Activated naive CD4-positive, alpha-beta T cell treated with anti-CD3 and anti-CD28 coated beads for 36 hours (primary cell): ENCODE data around the gene PAGE1. TPM values are rescaled to one million over a fixed set of nuclear protein-coding genes. Genes with fewer than 3 reads are reported as not detected.

ENCODE experiments used
- CTCF ChIA-PET: fragments of 350-600 bp; sonication (Branson Sonifier 250); formaldehyde crosslinking; loops from one replicate; lab custom pipeline; 2021; ENCODE audit warnings: antibody characterized with exemption; lab: Charles Lee
- DNase-seq: peaks from one replicate; pipeline ENCODE4 v3.0.0-alpha.2; 2020
- H3K27ac Mint-ChIP-seq: one replicate; pipeline ENCODE4 v1.8.0; 2021; ENCODE audit warnings: mild to moderate bottlenecking, mixed read lengths
- H3K27me3 Mint-ChIP-seq: one replicate; pipeline ENCODE4 v1.8.0; 2021; ENCODE audit warnings: low read depth, mixed read lengths
- H3K36me3 Mint-ChIP-seq: one replicate; pipeline ENCODE4 v1.8.0; 2021; ENCODE audit warnings: low read depth, mixed read lengths
- H3K4me1 Mint-ChIP-seq: one replicate; pipeline ENCODE4 v1.8.0; 2021; ENCODE audit warnings: low read depth, mixed read lengths
- H3K4me3 Mint-ChIP-seq: one replicate; pipeline ENCODE4 v1.8.0; 2021; ENCODE audit warnings: mild to moderate bottlenecking, moderate library complexity, mixed read lengths
- H3K9me3 Mint-ChIP-seq: one replicate; pipeline ENCODE4 v1.8.0; 2021; ENCODE audit warnings: mixed read lengths
- intact Hi-C: fragments of 100-400 bp; cut with micrococcal nuclease; formaldehyde crosslinking; loops from one replicate; pipeline ENCODE4 v1.15.1; 2023
- total RNA-seq, 2 experiments: library from RNA; stranded (reverse); gene quantifications; one replicate each; pipeline ENCODE4 v1.2.3, GENCODE V29; 2021

PAGE1 gene
- total RNA-seq, 2 experiments from 2014 or later = not detected

GRCh38 chrX:49701323-49701722 is 5.5 kb upstream of the PAGE1 start:
- H3K9me3 Mint-ChIP-seq = no peaks in the 10 kb centered on the region
- no peak for DNase-seq
- no peaks in the 10 kb centered on the region for H3K27me3 Mint-ChIP-seq

GRCh38 chrX:49675075-49675719 is 20.6 kb downstream of the PAGE1 start:
- Mint-ChIP-seq H3K4me3 (no peak overlapping the region), H3K4me1 (no peaks in the 10 kb centered on the region), H3K9me3 (no peaks in the 10 kb centered on the region), H3K36me3 (no peaks in the 10 kb centered on the region), H3K27ac (no peak overlapping the region), H3K27me3 (no peaks in the 10 kb centered on the region)
- intact Hi-C loops = no loop called here
- no peak for DNase-seq
- CTCF ChIA-PET = no interaction called here

More at GRCh38 chrX:49701323-49701722, 5.5 kb upstream of the PAGE1 start:
- no peaks in the 10 kb centered on the region for H3K36me3 Mint-ChIP-seq
- no peak overlapping the region for H3K4me3 Mint-ChIP-seq
- intact Hi-C loops = loop anchor here (10.0 kb wide), 1 partner anchor 53 kb away; no protein-coding TSS in a partner anchor
- no peaks in the 10 kb centered on the region for H3K4me1 Mint-ChIP-seq
- H3K27ac Mint-ChIP-seq = no peak overlapping the region
- CTCF ChIA-PET = interaction anchor here (0.6 kb wide), 1 partner anchor 22 kb away, joined by 3 read pairs; no protein-coding TSS in a partner anchor

- no peak for DNase-seq
- no peak overlapping the region for H3K4me3 Mint-ChIP-seq
- H3K4me1 Mint-ChIP-seq = no peaks in the 10 kb centered on the region
- no peaks in the 10 kb centered on the region for H3K9me3 Mint-ChIP-seq
- CTCF ChIA-PET = no interaction called here
- intact Hi-C loops = no loop called here
- H3K36me3 Mint-ChIP-seq = no peaks in the 10 kb centered on the region
- H3K27ac Mint-ChIP-seq = no peak overlapping the region
- no peaks in the 10 kb centered on the region for H3K27me3 Mint-ChIP-seq
Measured at GRCh38 chrX:49673394-49673793, 22.4 kb downstream of the PAGE1 start.

- CTCF ChIA-PET = no interaction called here
- Mint-ChIP-seq H3K27me3 (no peaks in the 10 kb centered on the region), H3K9me3 (no peaks in the 10 kb centered on the region), H3K4me1 (peaks cover 3% of the 10 kb centered on the region), H3K27ac (no peak overlapping the region), H3K36me3 (no peaks in the 10 kb centered on the region), H3K4me3 (no peak overlapping the region)
- intact Hi-C loops = no loop called here
- no peak for DNase-seq
Measured at GRCh38 chrX:49664824-49665223, 31.0 kb downstream of the PAGE1 start.

GRCh38 chrX:49661881-49662280 is 33.9 kb downstream of the PAGE1 start:
- Mint-ChIP-seq H3K9me3 (no peaks in the 10 kb centered on the region), H3K27ac (no peak overlapping the region), H3K27me3 (no peaks in the 10 kb centered on the region), H3K36me3 (no peaks in the 10 kb centered on the region), H3K4me3 (no peak overlapping the region), H3K4me1 (peaks cover 3% of the 10 kb centered on the region)
- CTCF ChIA-PET = no interaction called here
- no peak for DNase-seq
- intact Hi-C loops = no loop called here

- CTCF ChIA-PET = no interaction called here
- DNase-seq = no peak
Measured at GRCh38 chrX:49659771-49660170, 36.0 kb downstream of the PAGE1 start.

GRCh38 chrX:49656533-49656932 is 39.3 kb downstream of the PAGE1 start:
- CTCF ChIA-PET = no interaction called here
- intact Hi-C loops = no loop called here
- no peaks in the 10 kb centered on the region for H3K36me3 Mint-ChIP-seq
- no peak overlapping the region for H3K27ac Mint-ChIP-seq
- no peaks in the 10 kb centered on the region for H3K27me3 Mint-ChIP-seq
- no peaks in the 10 kb centered on the region for H3K9me3 Mint-ChIP-seq
- no peak for DNase-seq
- no peak overlapping the region for H3K4me3 Mint-ChIP-seq
- peaks cover 3% of the 10 kb centered on the region for H3K4me1 Mint-ChIP-seq

More at GRCh38 chrX:49659771-49660170, 36.0 kb downstream of the PAGE1 start:
- no peak overlapping the region for H3K27ac Mint-ChIP-seq
- H3K27me3 Mint-ChIP-seq = no peaks in the 10 kb centered on the region
- peaks cover 3% of the 10 kb centered on the region for H3K4me1 Mint-ChIP-seq
- intact Hi-C loops = no loop called here
- no peaks in the 10 kb centered on the region for H3K36me3 Mint-ChIP-seq
- H3K4me3 Mint-ChIP-seq = no peak overlapping the region
- no peaks in the 10 kb centered on the region for H3K9me3 Mint-ChIP-seq

- H3K27ac Mint-ChIP-seq = no peak overlapping the region
- DNase-seq = no peak
Measured at GRCh38 chrX:49644991-49645637, 50.7 kb downstream of the PAGE1 start.

More at GRCh38 chrX:49644991-49645637, 50.7 kb downstream of the PAGE1 start:
- CTCF ChIA-PET = no interaction called here
- Mint-ChIP-seq H3K4me1 (no peaks in the 10 kb centered on the region), H3K4me3 (no peak overlapping the region), H3K27me3 (no peaks in the 10 kb centered on the region), H3K9me3 (no peaks in the 10 kb centered on the region), H3K36me3 (no peaks in the 10 kb centered on the region)
- intact Hi-C loops = loop anchor here (10.0 kb wide), 1 partner anchor 350 kb away; no protein-coding TSS in a partner anchor

Other genes with a start within 250 kb of the PAGE1 start
- gene GAGE12C, start 163.8 kb downstream of the PAGE1 start, total RNA-seq = not detected
- gene GAGE12D, start 154.3 kb downstream of the PAGE1 start, total RNA-seq = not detected
- gene GAGE12E, start 144.7 kb downstream of the PAGE1 start, total RNA-seq = not detected
- not detected for gene GAGE12F, start 135.1 kb downstream of the PAGE1 start, total RNA-seq
- not detected for gene GAGE12G, start 125.6 kb downstream of the PAGE1 start, total RNA-seq
- not detected for gene GAGE12H, start 116.0 kb downstream of the PAGE1 start, total RNA-seq
- gene GAGE2A, start 106.5 kb downstream of the PAGE1 start, total RNA-seq = not detected
- gene GAGE1, start 97.0 kb downstream of the PAGE1 start, total RNA-seq = not detected
- not detected for gene PAGE4, start 133.3 kb upstream of the PAGE1 start, total RNA-seq
- 1 to 10 TPM; 1.7 to 1.9 TPM for gene USP27X, start 183.5 kb upstream of the PAGE1 start, total RNA-seq
- 1 to 10 TPM; 2.6 to 3.6 TPM for gene CLCN5, start 226.6 kb upstream of the PAGE1 start, total RNA-seq